Epidermal melanocyte (primary cell): ENCODE data around the gene CEP70.
"Not testable (repeated sequence)": the region's sequence is repeated elsewhere in the genome, so short reads cannot be mapped to it uniquely, and the experiment has no call there.

ENCODE experiments used
- DNase-seq: peaks from one replicate; pipeline ENCODE4 v3.0.0; 2011; ENCODE audit warnings: low spot score; ENCODE audit not compliant: insufficient read length

The CEP70 gene

DNA sequence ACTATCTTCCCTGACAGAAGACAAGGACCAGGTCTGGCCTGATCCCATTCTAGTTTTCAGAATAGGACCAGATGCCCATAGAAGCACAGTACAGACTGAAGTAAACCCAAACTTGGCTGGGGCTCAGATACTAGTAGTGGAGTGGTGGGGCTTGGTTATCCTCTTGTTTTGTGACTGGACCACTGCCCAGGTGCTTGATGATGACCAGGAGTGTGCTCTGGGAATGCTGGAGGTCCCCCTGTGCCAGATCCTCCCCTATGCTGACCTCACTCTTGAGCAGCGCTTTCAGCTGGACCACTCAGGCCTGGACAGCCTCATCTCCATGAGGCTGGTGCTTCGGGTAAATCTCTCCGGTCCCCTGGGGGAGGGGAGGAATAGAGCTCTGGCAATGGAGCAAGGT, 123.4 kb downstream of the CEP70 start:
- DNase-seq, result no peak

DNA sequence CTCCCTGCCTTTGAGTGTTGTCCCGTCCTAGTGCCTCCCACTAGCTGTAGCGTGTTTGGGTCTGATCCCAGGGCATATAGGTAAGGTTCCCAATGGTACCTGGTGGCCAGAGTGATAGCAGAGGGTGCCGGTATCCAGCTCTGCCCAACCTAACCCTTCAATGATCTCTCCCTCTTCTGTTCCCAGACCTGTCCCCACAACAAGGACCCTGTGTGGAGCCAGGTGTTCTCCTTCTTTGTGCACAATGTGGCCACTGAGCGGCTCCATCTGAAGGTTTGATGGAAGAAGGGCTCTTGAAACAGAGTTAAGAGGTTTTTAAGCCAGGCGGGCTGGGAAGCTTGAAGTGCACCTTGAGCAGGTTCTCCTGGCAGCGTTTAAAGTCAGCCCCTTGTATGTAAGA, 124.2 kb downstream of the CEP70 start:
- DNase-seq, result no peak

GRCh38 chr3:138468886-138469285, 125.2 kb downstream of the CEP70 start:
- peak; percentile 34 for DNase-seq

GRCh38 chr3:138468451-138468850, 125.6 kb downstream of the CEP70 start:
- no peak for DNase-seq

- DNase-seq, result no peak
Measured at GRCh38 chr3:138467931-138468330, 126.1 kb downstream of the CEP70 start.

DNA sequence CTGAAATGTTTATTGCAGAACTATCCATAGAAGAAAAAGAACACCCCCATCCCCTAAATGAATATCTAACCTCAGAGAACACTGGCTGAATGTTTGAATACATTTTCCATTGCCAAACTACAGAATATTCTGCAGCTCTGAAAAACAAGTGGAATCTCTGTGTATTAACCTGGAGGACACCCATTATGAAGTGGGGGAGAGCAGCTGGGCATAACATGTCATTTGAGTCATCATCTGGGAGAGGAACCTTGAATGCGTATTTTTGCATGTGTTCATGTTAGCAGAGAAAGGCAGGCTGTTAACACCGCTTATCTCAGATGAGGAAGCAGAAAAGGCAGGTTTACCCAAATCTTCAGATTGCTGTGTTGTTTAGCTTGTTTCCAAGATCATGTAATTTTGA, 128.1 kb downstream of the CEP70 start:
- no peak for DNase-seq

GRCh38 chr3:138465451-138465850, 128.6 kb downstream of the CEP70 start:
- DNase-seq, result no peak

DNA sequence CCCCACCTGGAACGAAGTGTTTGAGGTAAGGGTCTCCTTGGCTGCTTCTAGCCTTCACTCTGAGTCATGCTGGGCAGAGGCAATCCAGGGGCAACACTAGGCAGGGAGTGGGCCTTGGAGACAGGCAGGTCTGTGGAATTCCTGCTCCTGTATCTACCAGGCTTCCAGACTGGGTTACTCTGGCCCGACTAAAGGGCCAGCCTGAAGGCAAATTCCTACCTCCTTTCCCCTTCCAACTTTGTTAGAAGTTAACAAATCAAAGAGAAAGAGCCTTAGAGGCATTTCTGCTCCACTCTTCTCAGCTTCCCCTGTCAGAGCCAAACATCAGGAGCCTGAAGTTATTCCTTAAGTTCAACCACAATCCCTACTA, 129.6 kb downstream of the CEP70 start:
- DNase-seq, result no peak

DNA sequence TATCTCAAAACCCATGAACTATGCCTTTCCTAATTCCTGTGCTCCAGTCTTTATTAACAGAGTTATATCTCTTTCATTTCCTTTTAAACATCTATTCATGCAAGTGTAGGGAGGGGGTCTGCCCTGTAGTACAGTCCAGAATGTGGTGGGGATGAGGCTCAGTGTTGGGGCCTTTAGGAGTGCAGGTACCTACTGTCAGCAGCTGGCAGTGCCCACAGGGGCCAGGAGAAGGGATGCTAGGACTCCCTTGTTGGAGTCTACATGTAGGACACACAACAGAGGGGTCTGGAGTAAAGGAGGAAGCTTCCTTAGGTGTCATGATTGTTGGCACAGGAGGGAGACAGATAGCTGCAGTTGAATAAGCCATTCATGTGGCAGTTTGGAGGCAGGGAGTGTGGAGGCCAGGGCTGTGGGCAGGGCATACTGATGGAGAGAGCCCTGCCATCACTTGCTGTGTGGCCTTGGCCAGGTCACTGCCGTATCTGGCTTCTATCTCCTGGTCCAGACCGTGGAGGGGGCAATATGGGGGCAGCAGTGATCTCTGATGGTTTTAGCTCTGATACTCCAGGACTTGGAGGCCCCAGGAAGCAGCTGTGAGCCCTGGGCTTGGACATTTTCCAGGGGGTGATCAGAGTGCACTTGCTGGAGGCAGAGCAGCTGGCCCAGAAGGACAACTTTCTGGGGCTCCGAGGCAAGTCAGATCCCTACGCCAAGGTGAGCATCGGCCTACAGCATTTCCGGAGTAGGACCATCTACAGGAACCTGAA, 130.2 kb downstream of the CEP70 start:
- no peak for DNase-seq

DNA sequence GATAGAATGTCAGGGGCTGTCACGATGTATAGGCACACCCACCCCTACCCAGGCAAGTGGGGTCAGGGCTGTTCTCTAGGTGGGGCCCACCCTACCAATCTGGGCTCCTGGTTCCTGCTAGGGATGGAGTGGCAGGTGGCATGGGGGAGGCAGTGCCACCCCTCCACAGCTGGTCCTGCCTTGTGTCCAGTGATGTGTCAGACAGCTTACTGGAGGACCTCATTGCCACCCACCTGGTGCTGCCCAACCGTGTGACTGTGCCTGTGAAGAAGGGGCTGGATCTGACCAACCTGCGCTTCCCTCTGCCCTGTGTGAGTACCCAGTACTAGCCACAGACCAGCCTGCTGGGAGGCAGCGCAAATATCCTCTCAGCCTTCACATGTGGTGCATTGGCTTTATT, 132.2 kb downstream of the CEP70 start:
- no peak for DNase-seq

DNA sequence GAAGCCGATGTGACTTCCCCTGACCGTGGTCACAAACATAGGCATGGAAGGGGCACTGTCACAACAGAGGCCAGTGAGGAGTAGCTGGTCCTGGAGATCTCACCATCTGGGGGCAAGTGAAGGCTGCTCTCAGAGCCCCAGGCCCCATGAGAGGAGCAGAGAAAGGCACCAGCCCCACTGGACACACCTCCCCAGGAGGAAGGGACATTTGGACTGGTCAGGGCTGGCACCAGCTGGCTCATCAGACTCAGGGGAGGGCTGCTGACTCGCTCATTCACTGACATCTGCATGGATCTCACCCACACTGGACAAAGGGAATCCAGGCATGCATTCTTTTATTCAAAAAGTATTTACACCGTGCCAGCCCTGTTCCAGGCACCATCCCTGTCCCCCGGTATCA, 132.8 kb downstream of the CEP70 start:
- no peak for DNase-seq

DNA sequence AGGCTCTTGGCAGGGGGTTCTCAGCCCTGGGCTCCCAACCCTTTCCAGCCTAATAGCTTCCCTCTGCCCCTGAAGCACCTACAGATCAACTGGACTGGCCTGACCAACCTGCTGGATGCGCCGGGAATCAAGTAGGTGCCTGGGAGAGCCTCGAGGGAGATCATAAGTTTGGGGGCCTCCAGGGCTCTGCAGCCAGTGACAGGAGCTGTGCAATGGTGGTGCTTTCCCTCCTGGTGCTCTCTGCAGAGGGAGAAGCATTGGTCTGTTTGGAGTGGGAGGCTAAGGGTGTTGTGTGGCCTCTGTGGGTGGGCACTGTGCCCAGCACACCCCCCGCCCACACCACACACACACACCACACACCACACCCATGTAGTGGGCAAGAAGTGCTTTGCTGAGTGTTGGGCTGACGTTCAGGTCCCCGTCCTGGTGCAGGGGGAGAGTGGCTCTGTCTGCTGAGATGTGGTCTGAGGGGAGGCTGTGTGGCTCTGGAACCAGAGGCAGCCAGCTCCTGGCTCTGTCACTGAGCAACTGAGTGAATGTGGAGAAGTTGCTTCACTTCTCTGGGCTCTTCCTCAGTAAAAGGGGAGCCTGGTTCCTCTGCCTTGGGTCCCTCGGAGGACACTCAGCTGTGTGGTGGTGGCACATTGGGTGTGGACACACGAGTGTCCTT, 133.4 kb downstream of the CEP70 start:
- DNase-seq, result no peak

DNA sequence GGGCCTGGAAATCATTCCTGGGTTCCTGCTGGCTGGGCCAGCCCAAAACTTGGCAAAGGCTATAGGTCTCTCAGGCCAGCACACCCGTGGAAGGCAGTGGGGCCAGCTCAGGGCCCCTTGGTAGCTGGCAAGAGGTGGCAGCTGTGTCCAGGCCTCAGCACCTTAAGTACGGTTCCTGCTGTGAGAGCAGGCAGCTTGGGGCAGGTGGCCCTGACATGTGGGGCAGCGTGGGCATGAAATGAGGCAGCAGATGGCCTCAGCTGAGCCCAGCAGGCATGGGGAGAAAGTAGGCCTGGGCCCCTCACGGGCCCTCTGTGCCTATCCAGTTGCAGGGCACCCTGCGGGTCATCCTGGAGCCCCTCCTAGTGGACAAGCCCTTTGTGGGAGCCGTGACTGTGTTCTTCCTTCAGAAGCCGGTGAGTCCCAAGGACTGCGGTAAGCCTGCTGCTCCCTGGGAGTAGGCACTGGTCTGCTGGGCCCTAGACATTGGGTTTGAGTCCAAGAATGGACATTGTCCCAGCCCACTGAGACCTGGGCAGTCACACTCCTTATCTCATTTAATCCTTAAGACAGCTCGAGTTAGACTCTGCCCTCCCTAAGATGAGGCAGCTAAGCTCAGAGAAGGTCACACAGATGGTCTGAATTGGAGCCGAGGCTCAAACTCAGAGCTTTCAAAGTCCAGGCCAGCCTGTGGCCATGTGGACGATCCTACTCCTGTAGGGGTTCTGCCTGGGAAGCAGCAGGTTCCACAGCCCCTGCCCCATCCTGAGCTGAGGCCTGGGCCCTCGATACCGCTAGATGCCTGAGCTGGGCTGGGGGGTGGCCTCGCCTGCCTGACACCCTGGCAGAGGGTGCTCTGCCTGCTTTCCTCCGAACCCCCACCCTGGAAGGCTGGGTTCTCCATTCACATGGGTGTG, 134.2 kb downstream of the CEP70 start:
- no peak for DNase-seq

DNA sequence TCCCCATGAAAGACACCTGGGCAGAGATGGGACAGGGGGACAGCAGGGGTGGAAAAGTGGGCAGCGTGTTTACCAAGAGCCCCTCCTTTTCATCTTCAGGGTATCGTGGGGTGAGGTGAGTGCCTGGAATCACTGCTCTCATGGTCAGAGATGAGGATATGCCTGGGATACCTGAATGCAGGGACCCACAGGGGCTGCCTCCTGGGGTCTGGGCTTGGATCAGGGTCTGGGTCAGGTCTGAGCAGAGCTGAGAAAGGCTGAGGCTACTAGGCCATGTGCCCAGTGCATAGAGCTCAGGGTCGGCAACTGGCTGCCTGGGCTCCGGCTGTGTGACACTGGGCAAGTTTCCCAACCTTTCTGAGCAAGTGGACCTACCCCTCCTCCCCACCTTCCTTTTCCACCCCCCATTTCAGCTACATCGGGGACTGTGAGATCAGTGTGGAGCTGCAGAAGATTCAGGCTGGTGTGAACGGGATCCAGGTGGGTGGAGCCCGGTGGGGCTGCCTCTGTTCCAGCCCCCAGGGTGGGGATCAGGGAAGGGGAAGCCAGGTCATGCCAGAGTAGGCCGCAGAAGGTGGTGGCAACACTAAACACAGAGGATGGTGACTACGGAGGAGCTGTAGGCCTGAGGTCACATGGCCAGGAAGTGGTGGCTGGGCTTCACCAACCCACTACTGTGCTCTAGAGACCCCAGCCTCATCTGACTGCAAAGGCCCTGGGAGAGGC, 135.1 kb downstream of the CEP70 start:
- no peak for DNase-seq

DNA sequence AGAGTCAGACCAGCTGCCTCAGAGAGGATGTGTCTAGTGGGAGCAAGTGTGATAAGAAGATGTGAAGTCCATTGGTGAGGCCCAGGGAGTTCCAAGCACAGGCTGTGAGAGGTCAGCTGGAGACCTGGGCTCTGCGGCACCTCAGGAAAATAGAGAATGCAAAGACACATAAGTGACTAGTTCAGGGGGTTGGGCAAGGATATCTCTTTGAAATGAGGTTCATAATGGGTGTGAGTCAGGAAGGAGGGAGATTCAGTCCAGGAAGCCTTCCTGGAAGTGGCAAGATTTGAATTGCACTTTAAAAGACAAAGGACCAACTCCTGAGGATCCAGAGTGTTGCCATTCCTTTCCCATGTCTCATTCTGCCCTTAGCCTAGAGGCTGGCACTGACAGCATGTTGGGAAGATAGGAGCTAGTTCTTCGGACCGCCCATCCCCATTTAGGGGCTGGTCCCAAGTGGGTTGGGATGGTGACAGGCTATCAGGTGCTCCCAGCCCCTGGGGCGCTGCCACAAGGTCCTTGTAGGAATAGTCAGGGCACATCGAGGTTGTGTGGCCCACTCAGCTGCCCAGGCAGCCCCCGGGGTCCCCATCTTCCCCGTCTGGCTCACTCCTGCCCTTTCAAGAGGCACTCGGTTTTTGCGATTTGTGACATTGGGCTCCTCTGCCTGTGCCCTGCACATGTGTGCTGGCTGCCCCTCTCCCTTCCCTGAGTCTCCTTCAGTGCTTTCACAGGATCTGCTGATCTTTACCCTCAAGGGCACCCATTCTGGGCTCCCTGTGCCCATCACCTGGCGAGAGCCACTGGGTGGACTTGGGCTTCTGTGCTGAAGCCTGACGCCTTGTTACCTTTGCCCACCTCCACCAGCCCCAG, 136.0 kb downstream of the CEP70 start:
- DNase-seq, result no peak

DNA sequence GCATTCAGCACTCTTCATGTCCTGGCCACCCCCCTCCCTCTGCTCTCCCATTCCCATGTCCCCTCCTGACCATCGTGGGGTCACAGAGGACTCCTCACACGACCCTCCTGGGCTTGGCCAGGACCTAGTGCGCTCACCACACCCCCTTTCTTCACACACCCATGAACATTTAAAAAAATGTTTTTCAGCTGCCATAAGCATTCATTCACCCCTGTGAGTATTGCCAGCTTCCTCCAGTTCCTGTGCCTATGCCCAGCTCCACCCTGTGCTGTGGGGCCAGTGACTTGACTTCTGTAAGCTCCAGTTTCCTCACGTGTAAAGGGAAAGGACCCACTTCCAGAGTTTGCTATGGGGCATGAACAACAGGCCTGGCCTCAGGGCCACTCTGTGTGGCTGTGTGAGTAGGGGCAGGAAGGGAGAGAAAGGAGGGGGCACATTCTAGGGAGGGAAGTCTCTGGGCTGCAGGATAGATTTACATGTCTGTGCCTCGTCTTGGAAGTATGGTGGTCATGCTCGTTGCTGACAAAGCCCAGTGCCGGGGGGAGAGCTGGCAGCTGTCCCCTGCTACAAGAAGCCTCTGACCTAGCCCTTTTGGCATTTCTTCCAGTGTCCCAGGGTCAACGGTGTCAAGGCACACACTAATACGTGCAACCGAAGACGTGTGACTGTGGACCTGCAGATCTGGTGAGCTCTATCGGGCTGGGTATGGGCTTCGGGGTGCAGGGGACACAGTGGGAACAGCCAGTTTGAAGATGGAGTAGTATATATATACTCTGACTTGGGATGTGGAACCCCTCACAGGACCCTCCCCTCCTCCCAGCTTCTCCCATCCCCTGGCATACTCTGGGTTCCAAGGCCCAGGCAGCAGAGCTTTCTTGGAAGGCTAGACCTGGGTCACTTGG, 136.8 kb downstream of the CEP70 start:
- no peak for DNase-seq

DNA sequence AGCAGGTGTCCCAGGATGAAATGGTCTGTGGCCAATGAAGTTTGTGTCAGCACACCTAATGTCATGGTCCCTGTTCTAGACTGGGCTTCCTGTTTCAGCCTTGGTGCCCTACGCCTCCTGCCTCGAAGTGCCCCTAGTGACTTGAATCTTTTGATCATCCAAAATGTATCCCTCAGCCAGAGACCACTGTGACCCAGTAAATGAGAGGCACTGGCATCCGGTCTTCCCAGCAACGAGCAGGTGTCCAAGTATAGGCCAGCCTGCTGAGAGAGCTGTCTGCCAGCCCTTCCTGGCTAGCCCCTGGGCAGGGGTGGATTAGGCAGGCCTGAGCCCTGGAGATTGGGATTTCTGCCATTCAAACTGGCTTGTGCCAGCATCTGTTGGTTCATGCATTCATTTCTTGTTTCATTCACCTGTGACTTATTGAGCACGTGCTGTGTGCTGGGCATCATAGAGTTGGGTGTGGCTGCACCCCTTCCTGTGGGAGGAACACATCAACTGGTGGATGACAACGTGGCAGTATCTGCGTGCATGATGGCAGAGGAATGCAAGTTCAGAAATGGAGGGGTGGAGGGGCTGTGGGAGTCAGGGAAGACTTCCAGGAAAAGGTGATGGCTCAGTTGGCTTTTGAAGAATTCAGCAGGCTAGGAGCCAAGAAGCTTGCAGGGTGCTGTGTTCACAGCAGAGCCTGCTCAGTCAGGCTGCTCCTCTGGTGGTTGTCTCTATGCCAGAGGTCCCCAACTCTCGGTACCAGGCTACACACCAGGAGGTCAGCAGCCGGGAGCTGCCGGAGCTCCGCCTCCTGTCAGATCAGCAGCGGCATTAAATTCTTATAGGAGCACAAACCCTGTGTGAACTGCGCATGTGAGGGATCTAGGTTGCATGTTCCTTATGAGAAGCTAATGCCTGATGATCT, 138.0 kb downstream of the CEP70 start:
- no peak for DNase-seq

- DNase-seq, result not testable (repeated sequence)
Measured at GRCh38 chr3:138453940-138454339, 140.1 kb downstream of the CEP70 start.
